ENCODE measurements around the gene ST6GAL1. TPM values are rescaled to one million over a fixed set of nuclear protein-coding genes. Genes with fewer than 3 reads are reported as not detected.
A peak's percentile ranks its signal among the peaks of the same experiment; 100 is the strongest.

The ST6GAL1 gene
- total RNA-seq, 1 donor from 2014 or later, result 72.7 TPM

GRCh38 chr3:186996356-186996755 lies 66.0 kb downstream of the ST6GAL1 start:
- Histone ChIP-seq H3K4me3 (no peak overlapping the region), H3K4me1 (peaks cover 17% of the 10 kb centered on the region), H3K27ac (no peak overlapping the region), H3K36me3 (no peaks in the 10 kb centered on the region), H3K27me3 (ENCODE audit: low read depth) (no peaks in the 10 kb centered on the region), H3K9me3 (no peaks in the 10 kb centered on the region)
- TF ChIP-seq CTCF (IDR thresholded peaks at IDR 0.05), result no peak
- intact Hi-C loops (cut with DNase I), result no loop called here
- no peak for DNase-seq
- ATAC-seq, result no peak

- H3K36me3 ChIP-seq, result no peaks in the 10 kb centered on the region
- no peak overlapping the region for H3K4me3 ChIP-seq
- no peaks in the 10 kb centered on the region for H3K9me3 ChIP-seq
- intact Hi-C loops (cut with DNase I), result no loop called here
- TF ChIP-seq CTCF (IDR thresholded peaks at IDR 0.05), result no peak
- no peak for DNase-seq
- H3K27me3 ChIP-seq (ENCODE audit: low read depth), result no peaks in the 10 kb centered on the region
- peak in 1 of 2 donors; percentile 49 for ATAC-seq
- peaks cover 17% of the 10 kb centered on the region for H3K4me1 ChIP-seq
- H3K27ac ChIP-seq, result peak overlapping the region; percentile 18
Observed at GRCh38 chr3:186997061-186997460, 66.7 kb downstream of the ST6GAL1 start.

GRCh38 chr3:186997473-186997939 lies 67.2 kb downstream of the ST6GAL1 start:
- intact Hi-C loops (cut with DNase I), result no loop called here
- Histone ChIP-seq H3K9me3 (no peaks in the 10 kb centered on the region), H3K27ac (peak overlapping the region; percentile 18), H3K4me3 (no peak overlapping the region), H3K4me1 (peaks cover 17% of the 10 kb centered on the region), H3K27me3 (ENCODE audit: low read depth) (no peaks in the 10 kb centered on the region), H3K36me3 (no peaks in the 10 kb centered on the region)
- no peak for ATAC-seq
- no peak for TF ChIP-seq CTCF (IDR thresholded peaks at IDR 0.05)
- no peak for DNase-seq

- no peak overlapping the region for H3K27ac ChIP-seq
- H3K36me3 ChIP-seq, result no peaks in the 10 kb centered on the region
- no peak for DNase-seq
- intact Hi-C loops (cut with DNase I), result no loop called here
- no peaks in the 10 kb centered on the region for H3K27me3 ChIP-seq (ENCODE audit: low read depth)
- no peak overlapping the region for H3K4me3 ChIP-seq
- TF ChIP-seq CTCF (IDR thresholded peaks at IDR 0.05), result no peak
- ATAC-seq, result no peak
- H3K9me3 ChIP-seq, result no peaks in the 10 kb centered on the region
- peaks cover 17% of the 10 kb centered on the region for H3K4me1 ChIP-seq
Observed at GRCh38 chr3:186998937-186999368, 68.6 kb downstream of the ST6GAL1 start.

GRCh38 chr3:187000711-187001151 lies 70.4 kb downstream of the ST6GAL1 start:
- TF ChIP-seq CTCF (IDR thresholded peaks at IDR 0.05), result no peak
- H3K27me3 ChIP-seq (ENCODE audit: low read depth), result no peaks in the 10 kb centered on the region
- no peaks in the 10 kb centered on the region for H3K36me3 ChIP-seq
- intact Hi-C loops (cut with DNase I), result no loop called here
- H3K27ac ChIP-seq, result peak overlapping the region; percentile 33
- peaks cover 17% of the 10 kb centered on the region for H3K4me1 ChIP-seq
- ATAC-seq, result no peak
- H3K9me3 ChIP-seq, result no peaks in the 10 kb centered on the region
- no peak overlapping the region for H3K4me3 ChIP-seq
- no peak for DNase-seq
